Measurements from ENCODE around the gene OTOL1.

Gene OTOL1

DNA sequence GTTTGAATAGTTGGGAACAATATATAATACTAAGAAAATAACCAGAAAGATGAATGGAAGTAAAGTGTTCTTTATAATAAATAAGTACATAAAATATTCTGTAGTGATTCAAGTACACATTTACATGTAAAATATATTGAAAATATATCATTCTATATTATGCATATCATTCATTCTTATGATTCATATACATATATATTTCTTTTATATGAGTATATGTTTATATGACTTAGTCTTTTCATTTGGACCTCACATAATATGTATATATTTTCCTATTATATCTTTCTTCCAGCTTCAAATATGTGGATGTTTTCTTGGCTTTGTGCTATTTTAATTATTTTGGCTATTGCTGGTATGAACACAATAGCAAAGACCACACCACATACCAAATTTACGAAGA is at the start of gene OTOL1:
OTOL1 (plus strand) TSS at position 301 of the 400 bp plus-strand sequence; CDS start at position 301, 0 bp downstream.
- H3K27me3 ChIP-seq (ENCODE audit: insufficient read depth, low read length), result no peaks in the 10 kb centered on the region
- no peak within 1 kb of the TSS for H3K4me3 ChIP-seq (ENCODE audit: low read depth, low read length)
- H3K79me2 ChIP-seq (ENCODE audit: control insufficient read depth, insufficient read depth, low read length, unreplicated experiment), result no peaks in the 10 kb centered on the region

DNA sequence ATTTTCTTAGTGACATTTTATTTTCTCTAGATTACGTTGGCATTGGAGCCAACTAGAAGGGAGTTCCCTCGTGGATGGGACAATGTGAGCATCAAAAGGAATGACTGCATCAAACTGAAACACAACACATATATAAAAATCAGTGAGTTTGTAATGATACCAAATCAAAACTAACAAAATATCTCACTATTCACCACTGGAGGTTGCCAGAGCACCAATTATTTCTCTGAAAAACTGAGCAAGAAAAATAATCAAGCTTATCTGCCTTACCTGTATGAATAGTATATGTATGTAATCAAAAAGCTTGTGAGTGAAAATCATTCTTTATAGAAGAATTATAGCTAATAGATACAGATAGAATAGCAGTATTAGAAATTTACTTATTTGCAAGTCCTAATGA is 46.8 kb upstream of the OTOL1 start:
- Histone ChIP-seq H3K36me3 (ENCODE audit: insufficient read depth, low read length) (no peaks in the 10 kb centered on the region), H3K27ac (ENCODE audit: low read depth, low read length) (no peak overlapping the region), H2AFZ (ENCODE audit: low read length, unreplicated experiment) (no peak overlapping the region), H3K4me1 (ENCODE audit: control insufficient read depth, insufficient read depth, low read length, unreplicated experiment) (no peaks in the 10 kb centered on the region), H3K4me3 (ENCODE audit: low read depth, low read length) (no peak overlapping the region), H3K27me3 (ENCODE audit: insufficient read depth, low read length) (no peaks in the 10 kb centered on the region), H3K79me2 (ENCODE audit: control insufficient read depth, insufficient read depth, low read length, unreplicated experiment) (no peaks in the 10 kb centered on the region)

More for the DNA sequence above, at the start of gene OTOL1:
- Histone ChIP-seq H3K27ac (ENCODE audit: low read depth, low read length) (no peak within 1 kb of the TSS), H3K36me3 (ENCODE audit: insufficient read depth, low read length) (no peaks in the 10 kb centered on the region), H2AFZ (ENCODE audit: low read length, unreplicated experiment) (no peak within 1 kb of the TSS), H3K4me1 (ENCODE audit: control insufficient read depth, insufficient read depth, low read length, unreplicated experiment) (no peaks in the 10 kb centered on the region)

DNA sequence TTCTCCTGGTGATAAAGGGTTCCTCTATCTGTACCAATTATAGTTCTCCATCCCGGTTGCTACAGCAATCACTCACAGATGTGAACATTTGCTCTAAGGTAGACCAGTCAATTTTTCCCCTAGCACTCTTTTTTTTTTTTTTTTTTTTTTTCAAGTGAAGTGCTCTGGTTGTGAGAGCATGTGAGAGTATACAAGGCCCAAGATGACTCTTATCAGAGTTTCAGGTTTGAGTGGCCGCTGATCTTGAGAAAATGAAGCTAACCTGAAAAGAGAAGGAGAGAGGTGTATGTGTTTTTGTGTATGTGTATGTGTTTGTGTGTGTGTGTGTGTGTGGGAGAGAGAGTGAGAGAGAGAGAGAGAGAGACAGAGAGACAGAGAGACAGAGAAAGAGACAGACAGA is 44.4 kb upstream of the OTOL1 start:
- Histone ChIP-seq H2AFZ (ENCODE audit: low read length, unreplicated experiment) (no peak overlapping the region), H3K27ac (ENCODE audit: low read depth, low read length) (no peak overlapping the region), H3K4me3 (ENCODE audit: low read depth, low read length) (no peak overlapping the region), H3K36me3 (ENCODE audit: insufficient read depth, low read length) (no peaks in the 10 kb centered on the region), H3K4me1 (ENCODE audit: control insufficient read depth, insufficient read depth, low read length, unreplicated experiment) (no peaks in the 10 kb centered on the region), H3K27me3 (ENCODE audit: insufficient read depth, low read length) (no peaks in the 10 kb centered on the region), H3K79me2 (ENCODE audit: control insufficient read depth, insufficient read depth, low read length, unreplicated experiment) (no peaks in the 10 kb centered on the region)

DNA sequence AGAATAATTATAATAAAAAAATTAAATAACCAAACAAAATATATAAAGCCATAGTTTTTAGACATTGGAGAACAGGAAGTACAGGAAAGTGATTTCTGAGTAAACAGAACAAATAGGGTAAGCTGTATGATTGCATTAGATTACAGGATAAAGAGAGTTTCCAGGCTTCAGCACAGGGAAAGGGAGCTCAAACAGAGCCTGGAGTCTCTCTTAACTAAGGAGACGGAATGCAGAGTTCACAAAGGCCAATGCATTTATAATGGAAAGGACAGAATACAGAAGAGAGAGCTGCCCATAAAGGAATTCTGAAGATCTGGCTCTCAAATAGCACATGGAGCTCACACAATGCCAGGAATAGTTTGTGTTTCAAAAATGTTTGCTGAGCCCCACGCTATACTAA is 42.0 kb upstream of the OTOL1 start:
- no peaks in the 10 kb centered on the region for H3K4me1 ChIP-seq (ENCODE audit: control insufficient read depth, insufficient read depth, low read length, unreplicated experiment)
- H3K4me3 ChIP-seq (ENCODE audit: low read depth, low read length), result no peak overlapping the region
- H2AFZ ChIP-seq (ENCODE audit: low read length, unreplicated experiment), result no peak overlapping the region
- H3K79me2 ChIP-seq (ENCODE audit: control insufficient read depth, insufficient read depth, low read length, unreplicated experiment), result no peaks in the 10 kb centered on the region
- no peak overlapping the region for H3K27ac ChIP-seq (ENCODE audit: low read depth, low read length)
- no peaks in the 10 kb centered on the region for H3K36me3 ChIP-seq (ENCODE audit: insufficient read depth, low read length)
- no peaks in the 10 kb centered on the region for H3K27me3 ChIP-seq (ENCODE audit: insufficient read depth, low read length)

DNA sequence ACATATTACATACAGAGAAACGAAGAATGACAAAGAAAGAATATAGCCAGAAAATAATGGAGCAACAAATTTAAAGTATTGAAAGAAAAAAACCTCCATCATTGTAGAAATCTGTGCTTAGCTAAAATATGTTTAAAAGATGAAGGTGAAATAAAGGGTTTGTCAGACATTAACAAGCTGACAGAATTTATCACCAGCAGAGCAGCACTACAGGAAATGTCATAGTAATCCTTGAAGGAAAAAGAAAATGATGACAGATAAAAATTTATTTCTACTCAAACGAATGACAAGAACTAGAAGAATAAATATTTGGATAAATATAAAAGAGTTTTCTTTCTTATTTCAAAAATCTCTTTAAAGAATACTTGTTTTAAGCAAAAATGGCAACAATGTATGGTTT is 40.6 kb upstream of the OTOL1 start:
- Histone ChIP-seq H3K27me3 (ENCODE audit: insufficient read depth, low read length) (no peaks in the 10 kb centered on the region), H2AFZ (ENCODE audit: low read length, unreplicated experiment) (no peak overlapping the region), H3K79me2 (ENCODE audit: control insufficient read depth, insufficient read depth, low read length, unreplicated experiment) (no peaks in the 10 kb centered on the region), H3K36me3 (ENCODE audit: insufficient read depth, low read length) (no peaks in the 10 kb centered on the region), H3K27ac (ENCODE audit: low read depth, low read length) (no peak overlapping the region), H3K4me3 (ENCODE audit: low read depth, low read length) (no peak overlapping the region), H3K4me1 (ENCODE audit: control insufficient read depth, insufficient read depth, low read length, unreplicated experiment) (no peaks in the 10 kb centered on the region)

DNA sequence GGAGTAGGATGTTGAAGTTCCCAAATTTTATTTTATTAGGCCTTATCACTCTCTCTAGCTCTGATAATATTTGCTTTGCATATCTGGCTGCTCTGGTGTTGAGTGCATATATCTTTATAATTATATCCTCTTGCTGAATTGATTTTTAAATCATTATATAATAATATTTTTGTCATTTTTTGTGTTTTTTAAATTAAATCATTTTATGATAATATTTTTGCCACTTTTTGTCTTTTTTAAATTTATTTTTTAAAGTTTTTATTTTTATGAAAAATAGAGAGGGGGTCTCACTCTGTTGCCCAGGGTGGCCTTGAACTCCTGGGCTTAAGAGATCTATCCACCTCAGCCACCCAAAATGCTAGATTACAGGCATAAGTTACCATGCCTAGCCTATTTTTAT is 34.5 kb upstream of the OTOL1 start:
- no peak overlapping the region for H3K4me3 ChIP-seq (ENCODE audit: low read depth, low read length)
- no peaks in the 10 kb centered on the region for H3K27me3 ChIP-seq (ENCODE audit: insufficient read depth, low read length)
- no peaks in the 10 kb centered on the region for H3K36me3 ChIP-seq (ENCODE audit: insufficient read depth, low read length)
- H3K4me1 ChIP-seq (ENCODE audit: control insufficient read depth, insufficient read depth, low read length, unreplicated experiment), result no peaks in the 10 kb centered on the region
- no peak overlapping the region for H2AFZ ChIP-seq (ENCODE audit: low read length, unreplicated experiment)
- H3K27ac ChIP-seq (ENCODE audit: low read depth, low read length), result no peak overlapping the region
- H3K79me2 ChIP-seq (ENCODE audit: control insufficient read depth, insufficient read depth, low read length, unreplicated experiment), result no peaks in the 10 kb centered on the region

DNA sequence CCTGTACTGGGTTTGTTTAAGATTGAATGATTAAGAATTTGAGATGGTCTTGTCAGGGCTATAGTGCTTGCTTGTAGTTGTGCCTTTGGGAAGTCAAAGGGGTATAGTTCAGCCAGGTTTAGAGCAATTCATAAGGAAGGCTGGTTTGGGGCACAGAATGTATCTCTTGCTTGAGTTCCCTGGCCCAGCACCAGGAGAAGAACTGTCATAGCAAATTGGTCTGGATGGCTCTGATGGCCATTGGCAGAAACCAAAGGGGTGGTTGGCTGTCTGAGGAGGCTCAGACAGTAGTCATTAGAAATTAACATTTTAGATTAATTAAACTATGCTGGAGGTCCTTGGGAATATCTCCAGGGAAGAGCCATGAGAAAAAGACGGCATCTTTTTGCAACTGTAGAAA is 25.4 kb upstream of the OTOL1 start:
- Histone ChIP-seq H3K27me3 (ENCODE audit: insufficient read depth, low read length) (no peaks in the 10 kb centered on the region), H3K27ac (ENCODE audit: low read depth, low read length) (no peak overlapping the region), H3K79me2 (ENCODE audit: control insufficient read depth, insufficient read depth, low read length, unreplicated experiment) (no peaks in the 10 kb centered on the region), H3K4me3 (ENCODE audit: low read depth, low read length) (no peak overlapping the region), H2AFZ (ENCODE audit: low read length, unreplicated experiment) (no peak overlapping the region), H3K4me1 (ENCODE audit: control insufficient read depth, insufficient read depth, low read length, unreplicated experiment) (no peaks in the 10 kb centered on the region), H3K36me3 (ENCODE audit: insufficient read depth, low read length) (no peaks in the 10 kb centered on the region)

DNA sequence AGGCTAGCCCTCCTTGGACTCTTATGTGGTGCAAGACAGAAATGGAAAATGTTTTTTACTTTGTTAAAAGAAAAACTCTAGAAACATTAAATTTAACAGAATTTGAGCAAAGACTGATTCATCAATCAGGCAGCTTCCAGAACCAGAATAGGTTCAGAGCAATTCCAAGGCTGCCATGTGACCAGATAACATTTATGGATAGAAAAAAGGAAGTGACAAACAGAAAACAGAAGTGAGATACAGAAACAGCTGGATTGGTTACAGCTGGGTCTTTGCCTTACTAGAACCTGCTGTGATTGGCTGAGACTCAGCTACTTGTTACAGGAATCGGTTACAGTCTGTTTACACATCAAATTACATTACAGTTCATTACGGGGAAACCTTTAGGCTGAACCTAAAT is 22.5 kb upstream of the OTOL1 start:
- Histone ChIP-seq H3K27ac (ENCODE audit: low read depth, low read length) (no peak overlapping the region), H3K79me2 (ENCODE audit: control insufficient read depth, insufficient read depth, low read length, unreplicated experiment) (no peaks in the 10 kb centered on the region), H3K4me1 (ENCODE audit: control insufficient read depth, insufficient read depth, low read length, unreplicated experiment) (no peaks in the 10 kb centered on the region), H3K4me3 (ENCODE audit: low read depth, low read length) (no peak overlapping the region), H3K27me3 (ENCODE audit: insufficient read depth, low read length) (no peaks in the 10 kb centered on the region), H2AFZ (ENCODE audit: low read length, unreplicated experiment) (no peak overlapping the region), H3K36me3 (ENCODE audit: insufficient read depth, low read length) (no peaks in the 10 kb centered on the region)

DNA sequence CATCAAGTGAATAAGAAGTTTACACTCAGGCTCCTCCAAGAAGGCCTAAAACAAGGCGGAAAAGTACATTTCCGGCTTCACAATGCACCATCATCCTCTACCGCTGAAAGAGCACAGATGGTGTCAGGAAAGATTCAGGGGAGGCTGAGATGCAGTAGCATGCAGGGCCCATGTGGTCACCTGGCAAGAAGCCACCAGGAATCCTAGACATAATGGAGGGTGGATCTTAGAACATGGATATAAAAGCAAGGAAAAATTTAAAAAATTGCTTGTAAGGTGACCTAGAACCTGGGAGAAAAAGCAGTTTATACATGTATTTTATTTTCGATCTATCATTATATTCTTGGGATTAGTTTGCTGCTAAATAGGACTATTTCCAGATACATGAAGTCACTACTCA is 21.9 kb upstream of the OTOL1 start:
- Histone ChIP-seq H3K27me3 (ENCODE audit: insufficient read depth, low read length) (no peaks in the 10 kb centered on the region), H3K79me2 (ENCODE audit: control insufficient read depth, insufficient read depth, low read length, unreplicated experiment) (no peaks in the 10 kb centered on the region), H3K4me1 (ENCODE audit: control insufficient read depth, insufficient read depth, low read length, unreplicated experiment) (no peaks in the 10 kb centered on the region), H2AFZ (ENCODE audit: low read length, unreplicated experiment) (no peak overlapping the region), H3K36me3 (ENCODE audit: insufficient read depth, low read length) (no peaks in the 10 kb centered on the region), H3K4me3 (ENCODE audit: low read depth, low read length) (no peak overlapping the region), H3K27ac (ENCODE audit: low read depth, low read length) (no peak overlapping the region)

DNA sequence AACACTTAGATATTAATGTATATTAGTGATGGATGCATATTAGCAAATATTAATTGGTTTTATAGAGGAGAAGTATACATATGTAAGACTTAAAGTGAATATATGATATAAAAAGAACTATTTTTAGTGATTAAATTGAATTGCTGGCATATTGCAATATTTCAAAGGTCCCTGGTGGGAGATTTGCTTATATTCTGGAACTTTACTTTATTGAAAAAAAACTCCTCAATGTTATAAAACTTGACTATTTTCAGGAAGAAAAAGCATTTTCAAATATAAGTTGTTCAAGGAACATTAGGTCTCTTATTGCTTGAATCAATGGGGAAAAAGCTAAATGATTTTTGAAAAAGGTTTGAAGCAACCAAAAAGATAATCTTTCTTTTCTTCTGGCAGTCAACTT is 21.4 kb upstream of the OTOL1 start:
- H3K79me2 ChIP-seq (ENCODE audit: control insufficient read depth, insufficient read depth, low read length, unreplicated experiment), result no peaks in the 10 kb centered on the region
- H3K36me3 ChIP-seq (ENCODE audit: insufficient read depth, low read length), result no peaks in the 10 kb centered on the region
- H3K27me3 ChIP-seq (ENCODE audit: insufficient read depth, low read length), result no peaks in the 10 kb centered on the region

DNA sequence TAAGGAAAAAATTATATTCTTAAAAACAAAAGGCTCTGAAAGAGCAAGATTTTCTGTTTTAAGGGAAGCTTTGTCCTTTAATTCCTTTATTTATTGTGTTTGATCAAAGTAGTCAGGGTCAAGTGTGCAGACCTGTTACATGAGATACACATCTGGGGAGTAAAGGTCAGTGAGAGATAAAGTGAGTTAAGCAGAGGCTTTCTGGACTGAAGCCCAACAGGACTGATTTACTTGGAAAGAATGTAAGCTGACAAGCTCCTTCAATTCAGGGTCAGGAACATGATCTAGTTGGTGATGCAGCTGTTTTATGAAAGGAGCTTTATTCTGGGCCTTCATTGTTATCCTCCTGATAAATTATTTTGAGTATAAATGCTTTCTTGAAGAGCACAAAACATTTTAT is 20.7 kb upstream of the OTOL1 start:
- Histone ChIP-seq H3K36me3 (ENCODE audit: insufficient read depth, low read length) (no peaks in the 10 kb centered on the region), H3K27ac (ENCODE audit: low read depth, low read length) (no peak overlapping the region), H3K79me2 (ENCODE audit: control insufficient read depth, insufficient read depth, low read length, unreplicated experiment) (no peaks in the 10 kb centered on the region), H3K4me1 (ENCODE audit: control insufficient read depth, insufficient read depth, low read length, unreplicated experiment) (no peaks in the 10 kb centered on the region), H2AFZ (ENCODE audit: low read length, unreplicated experiment) (no peak overlapping the region), H3K27me3 (ENCODE audit: insufficient read depth, low read length) (no peaks in the 10 kb centered on the region), H3K4me3 (ENCODE audit: low read depth, low read length) (no peak overlapping the region)

More for the DNA sequence above, 21.4 kb upstream of the OTOL1 start:
- Histone ChIP-seq H3K4me1 (ENCODE audit: control insufficient read depth, insufficient read depth, low read length, unreplicated experiment) (no peaks in the 10 kb centered on the region), H3K4me3 (ENCODE audit: low read depth, low read length) (no peak overlapping the region), H3K27ac (ENCODE audit: low read depth, low read length) (no peak overlapping the region), H2AFZ (ENCODE audit: low read length, unreplicated experiment) (no peak overlapping the region)

Data from ACC112 (cell line).